ENCODE data around the gene ATP8A2.

ATP8A2 gene

GRCh38 chr13:25803641-25804040 lies 431.9 kb downstream of the ATP8A2 start:
- H3K4me3 ChIP-seq (replicated peaks; ENCODE audit: low read depth, low read length): no peak overlapping the region
- no peak for TF ChIP-seq CTCF (IDR thresholded peaks at IDR 0.05; ENCODE audit: low read depth, low read length, missing control alignments)
- no peak for DNase-seq (ENCODE audit: extremely low read depth, low read depth)

- no peak for DNase-seq (ENCODE audit: extremely low read depth, low read depth)
- no peak overlapping the region for H3K4me3 ChIP-seq (replicated peaks; ENCODE audit: low read depth, low read length)
- TF ChIP-seq CTCF (IDR thresholded peaks at IDR 0.05; ENCODE audit: low read depth, low read length, missing control alignments): no peak
Measured at GRCh38 chr13:25806264-25806974, 434.6 kb downstream of the ATP8A2 start.

DNA sequence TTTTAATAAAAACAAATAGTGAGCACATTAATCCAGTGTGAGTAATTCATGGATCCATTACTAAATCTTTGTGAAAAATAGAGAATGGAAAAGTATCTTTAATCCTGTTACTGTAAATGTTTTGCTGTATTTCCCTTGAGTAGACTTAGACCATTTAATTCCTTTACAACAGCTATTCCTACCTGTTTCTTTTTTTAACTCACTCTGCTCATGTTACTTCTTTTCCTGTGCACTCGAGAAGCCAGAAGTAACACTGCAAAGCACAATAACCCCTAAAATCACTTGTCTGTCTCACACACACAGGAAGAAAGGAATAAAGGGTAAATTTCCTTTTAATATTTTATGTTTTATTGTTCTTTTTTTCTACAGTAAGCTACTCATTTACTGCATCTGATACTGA lies 435.8 kb downstream of the ATP8A2 start:
- no peak overlapping the region for H3K4me3 ChIP-seq (replicated peaks; ENCODE audit: low read depth, low read length)
- TF ChIP-seq CTCF (IDR thresholded peaks at IDR 0.05; ENCODE audit: low read depth, low read length, missing control alignments): no peak
- DNase-seq (ENCODE audit: extremely low read depth, low read depth): no peak

DNA sequence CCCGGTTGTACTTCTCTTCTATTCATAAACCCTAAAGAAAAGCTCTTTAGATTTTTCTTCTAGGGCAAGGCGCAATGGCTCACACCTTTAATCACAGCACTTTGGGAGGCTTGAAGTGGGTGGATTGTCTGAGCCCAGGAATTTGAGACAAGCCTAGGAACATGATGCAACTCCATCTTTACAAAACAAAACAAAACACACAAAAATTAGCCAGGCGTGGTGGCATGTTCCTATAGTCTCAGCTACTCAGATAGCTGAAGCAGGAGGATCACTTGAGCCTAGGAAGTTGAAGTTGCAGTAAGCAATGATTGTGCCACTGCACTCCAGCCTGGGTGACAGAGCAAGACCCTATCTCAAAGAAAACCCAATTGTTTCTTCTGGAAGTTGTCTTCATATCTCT lies 439.7 kb downstream of the ATP8A2 start:
- no peak overlapping the region for H3K4me3 ChIP-seq (replicated peaks; ENCODE audit: low read depth, low read length)
- no peak for TF ChIP-seq CTCF (IDR thresholded peaks at IDR 0.05; ENCODE audit: low read depth, low read length, missing control alignments)
- DNase-seq (ENCODE audit: extremely low read depth, low read depth): no peak

- no peak overlapping the region for H3K4me3 ChIP-seq (replicated peaks; ENCODE audit: low read depth, low read length)
- DNase-seq (ENCODE audit: extremely low read depth, low read depth): no peak
- TF ChIP-seq CTCF (IDR thresholded peaks at IDR 0.05; ENCODE audit: low read depth, low read length, missing control alignments): no peak
Measured at GRCh38 chr13:25816239-25816638, 444.5 kb downstream of the ATP8A2 start.

DNA sequence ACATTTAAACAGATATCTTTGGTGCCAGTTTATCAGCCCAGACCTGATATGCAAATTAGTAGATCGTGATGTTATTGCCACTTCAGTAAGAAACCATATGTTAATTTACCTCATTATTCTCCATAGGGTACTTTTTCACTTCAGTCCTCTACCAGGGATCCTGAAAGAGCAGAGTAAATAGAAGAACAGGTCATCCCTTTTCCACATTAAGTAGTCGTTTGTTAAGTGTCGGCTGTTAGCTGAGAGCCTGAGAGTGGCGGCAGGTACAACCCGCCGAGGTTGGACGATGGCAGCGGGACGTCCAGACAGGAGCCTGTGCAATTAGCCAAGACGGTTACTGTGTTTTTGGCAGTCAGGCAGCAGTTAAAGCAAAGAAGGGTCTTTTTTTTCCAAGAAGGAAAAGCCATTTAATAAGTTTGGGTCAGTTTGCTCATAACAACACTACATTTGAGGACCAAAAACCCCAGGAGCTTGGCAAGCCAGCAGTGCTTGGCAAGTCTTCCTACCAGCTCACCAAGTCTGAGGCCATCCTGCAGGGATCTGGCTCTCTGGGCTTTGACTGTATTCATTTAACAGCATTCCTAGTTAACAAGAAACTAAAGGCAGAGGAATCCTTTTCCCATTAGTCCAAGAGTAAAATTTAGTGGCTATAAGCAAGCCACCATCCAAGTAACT lies 448.2 kb downstream of the ATP8A2 start:
- no peak overlapping the region for H3K4me3 ChIP-seq (replicated peaks; ENCODE audit: low read depth, low read length)
- no peak for TF ChIP-seq CTCF (IDR thresholded peaks at IDR 0.05; ENCODE audit: low read depth, low read length, missing control alignments)
- DNase-seq (ENCODE audit: extremely low read depth, low read depth): no peak

Data from HFF-Myc (cell line).